PFSK-1 (cell line): ENCODE measurements around the gene TTC34.

Experiments used
- FOXP2 ChIP-seq: optimal IDR thresholded peaks from 2 replicates; pipeline ENCODE3; 2011; ENCODE audit warnings: borderline replicate concordance, control low read depth, inconsistent platforms; ENCODE audit not compliant: insufficient read depth; ENCODE audit errors: extremely low read length, extremely low read depth
- POLR2AphosphoS5 ChIP-seq: IDR thresholded peaks from 2 replicates; pipeline ENCODE4 v1.6.1; 2012; ENCODE audit warnings: low read depth, mild to moderate bottlenecking, control low read depth, low read length, moderate library complexity
- REST ChIP-seq, 2 experiments: IDR thresholded peaks; 2 replicates each; pipeline versions ENCODE4 v1.6.1 to v1.8.0; 2011 to 2012; ENCODE audit warnings: low read depth in 2 of 2, low read length in 2 of 2, control low read depth in 1 of 2, inconsistent platforms in 1 of 2, mild to moderate bottlenecking in 1 of 2, moderate library complexity in 1 of 2; ENCODE audit not compliant: insufficient read depth in 1 of 2
- SIN3A ChIP-seq: IDR thresholded peaks from 2 replicates; pipeline ENCODE4 v1.6.1; 2012; ENCODE audit warnings: mild to moderate bottlenecking, low read length, moderate library complexity, borderline replicate concordance; ENCODE audit not compliant: insufficient read depth
- TAF1 ChIP-seq: IDR thresholded peaks from 2 replicates; pipeline ENCODE4 v1.6.1; 2012; ENCODE audit warnings: low read length, control low read depth, borderline replicate concordance; ENCODE audit not compliant: insufficient read depth

The TTC34 gene

GRCh38 chr1:2840036-2840809 is 38.7 kb upstream of the TTC34 start:
- TF ChIP-seq FOXP2, result no peak
- no peak for TF ChIP-seq REST (IDR thresholded peaks at IDR 0.05; ENCODE audit: insufficient read depth in 1 of 2, low read depth in 2 of 2, low read length in 2 of 2)
- no peak for TF ChIP-seq POLR2AphosphoS5
- no peak for TF ChIP-seq TAF1
- no peak for TF ChIP-seq SIN3A

- TF ChIP-seq FOXP2 (no peak), POLR2AphosphoS5 (no peak), TAF1 (no peak), SIN3A (no peak), REST (IDR thresholded peaks at IDR 0.05; ENCODE audit: insufficient read depth in 1 of 2, low read depth in 2 of 2, low read length in 2 of 2) (no peak)
Measured at GRCh38 chr1:2837823-2838222, 36.3 kb upstream of the TTC34 start.

GRCh38 chr1:2837316-2837715 is 35.8 kb upstream of the TTC34 start:
- TF ChIP-seq TAF1 (no peak), POLR2AphosphoS5 (no peak), SIN3A (no peak), FOXP2 (no peak), REST (IDR thresholded peaks at IDR 0.05; ENCODE audit: insufficient read depth in 1 of 2, low read depth in 2 of 2, low read length in 2 of 2) (no peak)

- TF ChIP-seq SIN3A, result no peak
- TF ChIP-seq REST (IDR thresholded peaks at IDR 0.05; ENCODE audit: insufficient read depth in 1 of 2, low read depth in 2 of 2, low read length in 2 of 2), result no peak
- TF ChIP-seq TAF1, result no peak
- TF ChIP-seq POLR2AphosphoS5, result no peak
Measured at GRCh38 chr1:2836333-2836970, 35.0 kb upstream of the TTC34 start.
